MM.1S (cell line): ENCODE results near the gene VIM.

Source experiments
- DNase-seq: peaks from one replicate; pipeline ENCODE4 v3.0.0-alpha.2; 2015
- H2AFZ ChIP-seq: fragments of 300-600 bp; sonication (generic); 2 replicates; pipeline ENCODE4 v1.6.0; 2016; ENCODE audit warnings: antibody characterized with exemption, low read length
- H3F3A ChIP-seq: fragments of 300-600 bp; sonication (generic); 2 replicates; pipeline ENCODE4 v1.6.1; 2016; ENCODE audit warnings: mild to moderate bottlenecking, antibody characterized with exemption, low read length, moderate library complexity, mixed read lengths; ENCODE audit not compliant: insufficient read depth
- H3K27ac ChIP-seq: fragments of 300-600 bp; sonication (generic); 2 replicates; pipeline ENCODE4 v1.5.1; 2016; ENCODE audit warnings: mild to moderate bottlenecking, low read length
- H3K27me3 ChIP-seq: fragments of 300-600 bp; sonication (generic); replicated peaks from 2 replicates; pipeline ENCODE4 v1.6.0; 2016; ENCODE audit warnings: low read length; ENCODE audit not compliant: insufficient read depth
- H3K36me3 ChIP-seq: fragments of 300-600 bp; sonication (generic); replicated peaks from 2 replicates; pipeline ENCODE4 v1.6.1; 2016; ENCODE audit warnings: mild to moderate bottlenecking, low read length, mixed read lengths; ENCODE audit not compliant: insufficient read depth
- H3K4me1 ChIP-seq: fragments of 300-600 bp; sonication (generic); 2 replicates; pipeline ENCODE4 v1.6.1; 2016; ENCODE audit warnings: low read length, mixed read lengths
- H3K4me2 ChIP-seq: fragments of 300-600 bp; sonication (generic); 2 replicates; pipeline ENCODE4 v1.6.0; 2016; ENCODE audit warnings: low read depth, low read length
- H3K4me3 ChIP-seq: fragments of 300-600 bp; sonication (generic); 2 replicates; pipeline ENCODE4 v1.5.1; 2016; ENCODE audit warnings: low read length, mixed read lengths
- H3K79me2 ChIP-seq: fragments of 300-600 bp; sonication (generic); 2 replicates; pipeline ENCODE4 v1.6.1; 2016; ENCODE audit warnings: mixed run types, low read length, mixed read lengths
- H3K9ac ChIP-seq: fragments of 300-600 bp; sonication (generic); 2 replicates; pipeline ENCODE4 v1.6.1; 2016; ENCODE audit warnings: low read length, mixed read lengths
- H3K9me2 ChIP-seq: fragments of 300-600 bp; sonication (generic); replicated peaks from 2 replicates; pipeline ENCODE4 v1.6.1; 2016; ENCODE audit warnings: mild to moderate bottlenecking, low read length, mixed read lengths; ENCODE audit not compliant: insufficient read depth
- H3K9me3 ChIP-seq: fragments of 300-600 bp; sonication (generic); replicated peaks from 2 replicates; pipeline ENCODE4 v1.6.1; 2016; ENCODE audit warnings: mild to moderate bottlenecking, low read length, mixed read lengths; ENCODE audit not compliant: insufficient read depth
- H4K20me1 ChIP-seq: fragments of 300-600 bp; sonication (generic); 2 replicates; pipeline ENCODE4 v1.6.1; 2016; ENCODE audit warnings: mild to moderate bottlenecking, low read length, moderate library complexity, mixed read lengths; ENCODE audit not compliant: insufficient read depth
- CTCF ChIP-seq: fragments of 300-600 bp; sonication (generic); IDR thresholded peaks from 2 replicates; pipeline ENCODE4 v1.5.1; 2016; ENCODE audit warnings: antibody characterized with exemption, low read length, mixed read lengths
- EZH2 ChIP-seq: fragments of 300-600 bp; sonication (generic); optimal IDR thresholded peaks from 2 replicates; pipeline ENCODE3; 2017; ENCODE audit warnings: low read depth, mild to moderate bottlenecking, antibody characterized with exemption, low read length, mixed read lengths
- EZH2phosphoT487 ChIP-seq: fragments of 300-600 bp; sonication (generic); IDR thresholded peaks from 2 replicates; pipeline ENCODE4 v1.6.1; 2018; ENCODE audit warnings: antibody characterized with exemption, low read length

The VIM gene

DNA sequence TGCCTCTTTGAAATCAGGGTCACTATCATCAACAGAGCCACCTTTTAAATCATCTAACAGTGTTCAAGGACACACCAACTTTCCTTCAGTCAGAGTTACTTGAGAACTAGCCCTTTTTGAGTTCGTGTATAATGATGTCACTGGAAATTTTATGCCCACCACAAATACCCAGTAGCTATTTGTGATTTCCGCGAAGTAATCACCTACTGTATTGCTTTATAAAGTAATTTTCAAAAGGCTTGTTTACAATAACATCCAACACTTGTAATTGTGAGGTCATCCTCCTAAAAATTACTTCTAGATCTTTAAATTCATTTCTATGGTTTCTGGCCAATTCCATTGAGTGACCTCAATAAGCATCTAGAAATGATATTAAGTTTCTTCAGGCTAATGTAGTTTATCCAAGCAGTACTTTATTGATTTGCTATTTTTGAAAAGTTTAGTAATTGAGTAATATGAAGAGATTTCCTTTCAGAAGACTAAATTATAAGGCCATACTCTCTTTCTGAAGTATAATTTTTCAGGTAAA, 39.3 kb upstream of the VIM start:
- H2AFZ ChIP-seq, result no peak overlapping the region
- H3F3A ChIP-seq, result no peaks in the 10 kb centered on the region
- H3K27ac ChIP-seq, result no peak overlapping the region
- no peaks in the 10 kb centered on the region for H3K27me3 ChIP-seq
- H3K4me3 ChIP-seq, result no peak overlapping the region
- DNase-seq, result no peak
- no peaks in the 10 kb centered on the region for H3K9me2 ChIP-seq
- H3K9ac ChIP-seq, result no peak overlapping the region
- H3K4me1 ChIP-seq, result no peaks in the 10 kb centered on the region
- H3K79me2 ChIP-seq, result no peaks in the 10 kb centered on the region
- no peaks in the 10 kb centered on the region for H3K9me3 ChIP-seq
- no peaks in the 10 kb centered on the region for H3K36me3 ChIP-seq
- TF ChIP-seq CTCF (no peak), EZH2phosphoT487 (no peak), EZH2 (no peak)
- H4K20me1 ChIP-seq, result no peaks in the 10 kb centered on the region
- H3K4me2 ChIP-seq, result no peak overlapping the region

DNA sequence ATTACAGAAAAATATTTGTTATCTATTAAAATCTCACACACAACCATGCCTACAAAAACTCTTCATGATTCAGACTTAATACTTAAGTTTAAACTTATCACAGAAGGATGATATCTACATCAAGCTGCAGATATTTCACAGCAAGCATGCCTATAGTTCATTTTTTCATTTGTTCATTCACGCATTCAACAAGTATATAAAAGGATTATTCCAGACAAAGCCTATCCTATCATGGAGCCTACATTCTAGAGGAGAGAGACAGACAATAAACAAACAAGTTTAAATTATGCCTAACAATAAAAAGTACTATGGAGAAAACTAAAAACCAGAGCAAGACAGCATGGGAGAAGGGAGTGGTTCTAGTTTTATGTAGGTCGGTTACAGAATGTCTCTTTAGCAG, 37.4 kb upstream of the VIM start:
- Histone ChIP-seq H3K27ac (no peak overlapping the region), H3K36me3 (no peaks in the 10 kb centered on the region), H3K9me2 (no peaks in the 10 kb centered on the region), H2AFZ (no peak overlapping the region), H3K9ac (no peak overlapping the region), H3K27me3 (no peaks in the 10 kb centered on the region), H4K20me1 (no peaks in the 10 kb centered on the region), H3K9me3 (no peaks in the 10 kb centered on the region), H3K79me2 (no peaks in the 10 kb centered on the region), H3K4me2 (no peak overlapping the region), H3F3A (no peaks in the 10 kb centered on the region), H3K4me3 (no peak overlapping the region), H3K4me1 (no peaks in the 10 kb centered on the region)
- TF ChIP-seq CTCF, result no peak
- no peak for TF ChIP-seq EZH2phosphoT487
- no peak for TF ChIP-seq EZH2
- no peak for DNase-seq

- Histone ChIP-seq H3K36me3 (no peaks in the 10 kb centered on the region), H3K27ac (no peak overlapping the region), H3K27me3 (no peaks in the 10 kb centered on the region), H3K4me3 (no peak overlapping the region), H3K9ac (no peak overlapping the region), H3K9me2 (no peaks in the 10 kb centered on the region), H2AFZ (no peak overlapping the region), H3K79me2 (peaks cover 7% of the 10 kb centered on the region; the same call in 1 of the 2 replicates), H3K4me2 (no peak overlapping the region), H3K9me3 (no peaks in the 10 kb centered on the region), H3K4me1 (peaks cover 10% of the 10 kb centered on the region; the same call in 1 of the 2 replicates), H3F3A (no peaks in the 10 kb centered on the region), H4K20me1 (no peaks in the 10 kb centered on the region)
- no peak for TF ChIP-seq EZH2
- no peak for TF ChIP-seq EZH2phosphoT487
- TF ChIP-seq CTCF, result no peak
- no peak for DNase-seq
Observed at GRCh38 chr10:17195083-17195482, 33.0 kb upstream of the VIM start.
